ENCODE measurements around the gene EDA.

EDA gene

GRCh38 chrX:70049925-70050324 is 434.0 kb downstream of the EDA start, which contains the start of gene AWAT2:
Gene AWAT2 (minus strand): TSS chrX:70049938. CDS start chrX:70049932, 6 bp downstream.
- POLR2A ChIA-PET, result no interaction called here
- CTCF ChIA-PET, result no interaction called here
- DNase-seq (ENCODE audit: extremely low spot score), result no peak
- TF ChIP-seq CTCF (IDR thresholded peaks at IDR 0.05; ENCODE audit: control extremely low read depth, extremely low read depth, low read depth, missing control alignments), result no peak

DNA sequence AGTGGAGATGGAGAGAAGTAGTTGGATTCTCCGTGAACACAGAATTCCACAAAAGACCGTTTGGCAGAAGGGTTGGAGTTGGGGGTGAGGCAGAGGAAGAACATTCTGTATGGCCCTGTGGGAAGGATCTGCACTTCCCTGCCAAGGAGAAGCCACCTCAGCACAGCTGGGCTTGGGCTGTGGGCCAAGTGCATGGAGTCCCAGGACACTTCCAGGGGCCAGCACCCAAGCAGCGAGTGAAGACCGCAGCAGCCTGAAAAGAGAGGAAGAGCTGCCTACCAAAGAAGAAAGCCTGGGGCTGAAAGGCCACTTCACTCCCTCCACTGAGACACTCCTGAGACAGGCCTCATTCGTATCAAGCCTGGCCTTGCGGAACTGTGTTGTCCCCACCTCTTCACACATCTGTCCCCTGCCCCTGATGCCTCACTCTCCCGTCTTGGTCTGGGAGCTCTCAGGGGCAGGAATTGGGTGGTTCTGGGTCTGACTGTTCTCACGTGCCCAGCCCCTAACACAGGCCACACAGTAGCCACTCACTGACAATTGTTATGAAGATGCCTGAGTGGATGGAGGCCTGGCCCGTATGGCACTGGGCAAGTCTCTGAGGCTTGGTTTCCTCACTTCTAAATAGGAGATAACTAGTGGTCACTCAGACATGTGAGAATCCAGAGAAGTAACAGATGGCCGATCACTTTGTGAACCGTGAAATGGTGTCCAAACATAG is 437.1 kb downstream of the EDA start:
- no peak for TF ChIP-seq CTCF (IDR thresholded peaks at IDR 0.05; ENCODE audit: control extremely low read depth, extremely low read depth, low read depth, missing control alignments)
- ChIA-PET POLR2A (no interaction called here), CTCF (interaction anchor here (1.0 kb wide), 1 partner anchor 23 kb away, joined by 3 read pairs; no protein-coding TSS in a partner anchor)
- DNase-seq (ENCODE audit: extremely low spot score), result no peak

DNA sequence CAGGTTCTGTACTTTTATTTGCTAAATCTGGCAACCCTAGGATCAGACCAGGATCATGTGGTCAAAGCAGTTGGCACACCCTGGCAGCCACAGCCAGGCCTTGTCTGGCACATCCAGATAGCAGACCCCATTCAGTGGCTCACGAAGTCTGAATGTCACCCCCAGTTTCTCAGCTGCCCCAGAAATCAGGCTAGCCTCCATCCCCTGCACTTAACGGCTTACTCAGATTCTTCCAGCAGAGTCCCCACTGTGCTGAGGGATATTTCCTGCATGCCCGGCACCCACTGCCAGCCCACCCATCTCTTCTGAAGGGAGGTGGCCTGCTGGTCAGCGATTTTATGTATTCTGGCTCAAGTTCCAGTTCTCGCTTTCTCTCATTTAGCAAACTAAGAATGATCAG is 438.5 kb downstream of the EDA start:
- no peak for DNase-seq (ENCODE audit: extremely low spot score)
- ChIA-PET CTCF (interaction anchor here (1.1 kb wide), 1 partner anchor 23 kb away, joined by 3 read pairs; no protein-coding TSS in a partner anchor), POLR2A (no interaction called here)
- TF ChIP-seq CTCF (IDR thresholded peaks at IDR 0.05; ENCODE audit: control extremely low read depth, extremely low read depth, low read depth, missing control alignments), result no peak

GRCh38 chrX:70062076-70062475 is 446.2 kb downstream of the EDA start, which contains the start of gene OTUD6A:
Gene OTUD6A (plus strand): TSS chrX:70062457. CDS start chrX:70062525, 68 bp downstream.
- TF ChIP-seq CTCF (IDR thresholded peaks at IDR 0.05; ENCODE audit: control extremely low read depth, extremely low read depth, low read depth, missing control alignments), result no peak
- POLR2A ChIA-PET, result no interaction called here
- CTCF ChIA-PET, result no interaction called here
- no peak for DNase-seq (ENCODE audit: extremely low spot score)

GRCh38 chrX:70062961-70063550 is 447.1 kb downstream of the EDA start:
- no peak for TF ChIP-seq CTCF (IDR thresholded peaks at IDR 0.05; ENCODE audit: control extremely low read depth, extremely low read depth, low read depth, missing control alignments)
- ChIA-PET POLR2A (no interaction called here), CTCF (no interaction called here)
- DNase-seq (ENCODE audit: extremely low spot score), result no peak

- CTCF ChIA-PET, result no interaction called here
- POLR2A ChIA-PET, result no interaction called here
- no peak for DNase-seq (ENCODE audit: extremely low spot score)
- TF ChIP-seq CTCF (IDR thresholded peaks at IDR 0.05; ENCODE audit: control extremely low read depth, extremely low read depth, low read depth, missing control alignments), result no peak
Observed at GRCh38 chrX:70066646-70067045, 450.7 kb downstream of the EDA start.

Measured in GM10248 (cell line).